ENCODE data around the gene STXBP1.

The STXBP1 gene

DNA sequence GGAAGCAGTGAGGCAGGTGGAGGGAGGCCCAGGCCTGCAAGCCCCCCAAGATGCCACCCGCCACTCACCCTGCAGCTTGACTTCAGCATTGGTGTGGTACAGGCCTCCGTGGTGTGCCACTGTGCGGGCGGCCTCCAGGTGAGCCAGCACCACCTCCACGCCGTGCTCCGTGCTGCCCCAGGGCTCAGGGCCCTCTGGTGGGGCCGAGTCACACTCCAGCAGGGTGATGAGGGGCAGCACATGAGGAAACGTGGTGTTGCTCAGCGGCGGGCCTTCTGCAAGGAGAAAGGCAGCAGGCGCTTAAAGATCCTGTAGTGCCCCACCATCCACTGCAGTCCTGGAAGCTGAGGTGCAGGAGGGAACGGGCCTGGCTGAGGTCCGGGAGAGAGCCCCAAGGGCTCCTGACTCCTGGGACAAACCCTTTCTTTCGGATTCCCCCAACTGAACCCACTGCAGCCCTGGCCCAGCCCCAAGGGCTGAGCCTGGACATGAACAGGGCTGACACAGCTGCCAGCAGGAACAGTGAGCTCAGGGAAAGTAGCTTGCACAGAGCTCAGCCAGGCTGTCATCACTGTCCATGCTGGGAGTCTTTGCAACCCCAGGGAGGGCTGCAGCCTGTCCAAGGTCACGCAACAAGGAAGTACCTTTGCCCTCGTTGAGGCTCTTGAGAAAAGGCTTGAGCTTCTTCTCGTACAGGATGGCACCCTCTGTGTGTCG lies 127.7 kb downstream of the STXBP1 start:
- no peak for DNase-seq

DNA sequence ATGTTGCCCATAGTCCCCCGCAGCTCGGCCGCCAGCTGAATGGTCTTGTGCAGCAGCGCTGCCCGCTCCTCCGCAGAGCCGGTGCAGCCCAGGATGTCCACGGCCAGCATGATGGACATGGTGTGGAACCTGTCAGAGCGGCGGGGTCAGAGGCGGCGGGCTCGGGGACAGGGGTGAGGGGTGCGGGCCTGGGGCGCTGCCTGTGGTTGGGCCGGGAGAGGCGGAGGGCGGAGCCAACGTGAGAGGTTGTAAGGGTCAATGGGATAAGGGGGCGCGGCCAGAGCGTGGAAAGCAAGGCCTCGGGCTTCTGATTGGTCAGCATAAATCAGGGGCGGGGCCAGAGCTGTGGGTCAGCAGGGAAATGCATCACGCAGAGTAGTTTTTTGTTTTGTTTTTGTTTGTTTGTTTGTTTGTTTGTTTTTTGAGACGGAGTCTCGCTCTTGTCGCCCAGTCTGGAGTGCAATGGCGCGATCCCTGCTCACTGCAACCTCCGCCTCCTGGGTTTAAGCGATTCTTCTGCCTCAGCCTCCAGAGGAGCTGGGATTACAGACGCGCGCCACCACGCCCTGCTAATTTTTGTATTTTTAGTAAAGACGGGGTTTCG lies 129.9 kb downstream of the STXBP1 start:
- no peak for DNase-seq

Measured in hematopoietic multipotent progenitor cell treated with erythropoietin and hydrocortisone succinate and interleukin-3 and kit ligand, for 6 days (in vitro differentiated cells).